ENCODE measurements around the gene SIX1.

DNA sequence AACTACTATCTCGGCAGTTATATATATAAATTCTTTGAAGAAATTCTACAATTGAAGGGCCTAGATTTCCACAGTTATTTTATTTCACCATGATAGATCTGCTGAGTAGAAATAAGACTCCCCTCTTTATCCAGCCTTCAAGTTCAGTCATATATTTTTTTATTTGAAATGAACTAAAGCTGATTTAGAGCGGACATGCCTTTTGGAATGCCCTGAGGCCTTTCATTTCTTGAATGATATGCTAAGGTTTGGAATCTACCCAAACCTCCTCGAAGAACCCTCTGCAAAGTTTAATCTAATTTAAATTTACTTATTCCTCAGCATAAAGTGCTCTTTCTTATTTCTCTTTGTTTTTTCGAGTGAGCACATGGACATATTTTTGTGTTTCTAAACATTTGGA is 15.1 kb downstream of the SIX1 start:
- TF ChIP-seq ZNF335 (CRISPR knock-in tag; IDR thresholded peaks at IDR 0.05) (no peak), CTCF (CRISPR knock-in tag; IDR thresholded peaks at IDR 0.05) (no peak), ZBTB8A (CRISPR knock-in tag; IDR thresholded peaks at IDR 0.05; ENCODE audit: borderline replicate concordance, low read depth) (no peak), ZNF10 (CRISPR knock-in tag; IDR thresholded peaks at IDR 0.05; ENCODE audit: borderline replicate concordance, low read depth) (no peak), ZNF747 (CRISPR knock-in tag; IDR thresholded peaks at IDR 0.05; ENCODE audit: borderline replicate concordance) (no peak), GFI1 (CRISPR knock-in tag; IDR thresholded peaks at IDR 0.05; ENCODE audit: borderline replicate concordance) (no peak), TOE1 (CRISPR knock-in tag; IDR thresholded peaks at IDR 0.05) (no peak), MYC (CRISPR knock-in tag; IDR thresholded peaks at IDR 0.05; ENCODE audit: borderline replicate concordance) (no peak), PCBP2 (optimal IDR thresholded peaks at IDR 0.05; ENCODE audit: low read depth, low read length, poor library complexity, severe bottlenecking) (no peak), FOSL1 (CRISPR knock-in tag; IDR thresholded peaks at IDR 0.05; ENCODE audit: borderline replicate concordance) (no peak), SP2 (CRISPR knock-in tag; IDR thresholded peaks at IDR 0.05) (no peak), GABPB1 (CRISPR knock-in tag; IDR thresholded peaks at IDR 0.05) (no peak)
